ENCODE measurements around the gene FRMD4A.

The FRMD4A gene

GRCh38 chr10:13654846-13655245 is 675.9 kb downstream of the FRMD4A start:
- Histone ChIP-seq H3K27ac (replicated peaks) (no peak overlapping the region), H3K4me3 (replicated peaks; ENCODE audit: insufficient read depth, low read length) (no peak overlapping the region), H3K27me3 (ENCODE audit: insufficient read depth, poor library complexity, severe bottlenecking) (no peaks in the 10 kb centered on the region)
- TF ChIP-seq SPI1 (IDR thresholded peaks at IDR 0.05; ENCODE audit: borderline replicate concordance, low read depth) (no peak), REST (IDR thresholded peaks at IDR 0.05; ENCODE audit: insufficient replicate concordance, low read depth) (no peak)
- DNase-seq (ENCODE audit: low read depth in 1 of 2, low spot score in 1 of 2) = no peak

GRCh38 chr10:13654118-13654830 is 676.5 kb downstream of the FRMD4A start:
- DNase-seq (ENCODE audit: low read depth in 1 of 2, low spot score in 1 of 2) = no peak
- Histone ChIP-seq H3K27ac (replicated peaks) (no peak overlapping the region), H3K4me3 (replicated peaks; ENCODE audit: insufficient read depth, low read length) (no peak overlapping the region), H3K27me3 (ENCODE audit: insufficient read depth, poor library complexity, severe bottlenecking) (no peaks in the 10 kb centered on the region)
- no peak for TF ChIP-seq CTCF (IDR thresholded peaks at IDR 0.05; ENCODE audit: insufficient read depth, low read length)
- TF ChIP-seq REST (IDR thresholded peaks at IDR 0.05; ENCODE audit: insufficient replicate concordance, low read depth) = no peak
- TF ChIP-seq POLR2AphosphoS5 (IDR thresholded peaks at IDR 0.05; ENCODE audit: low read depth) = no peak
- no peak for TF ChIP-seq GABPA (IDR thresholded peaks at IDR 0.05; ENCODE audit: low read depth)
- no peak for TF ChIP-seq SPI1 (IDR thresholded peaks at IDR 0.05; ENCODE audit: borderline replicate concordance, low read depth)

- Histone ChIP-seq H3K4me3 (replicated peaks; ENCODE audit: insufficient read depth, low read length) (no peak overlapping the region), H3K27ac (replicated peaks) (no peak overlapping the region), H3K27me3 (ENCODE audit: insufficient read depth, poor library complexity, severe bottlenecking) (no peaks in the 10 kb centered on the region)
- no peak for DNase-seq (ENCODE audit: low read depth in 1 of 2, low spot score in 1 of 2)
- TF ChIP-seq REST (IDR thresholded peaks at IDR 0.05; ENCODE audit: insufficient replicate concordance, low read depth) (no peak), GABPA (IDR thresholded peaks at IDR 0.05; ENCODE audit: low read depth) (no peak), CTCF (IDR thresholded peaks at IDR 0.05; ENCODE audit: insufficient read depth, low read length) (no peak), SPI1 (IDR thresholded peaks at IDR 0.05; ENCODE audit: borderline replicate concordance, low read depth) (no peak), POLR2AphosphoS5 (IDR thresholded peaks at IDR 0.05; ENCODE audit: low read depth) (no peak)
These were observed 677.9 kb downstream of the FRMD4A start for GRCh38 chr10:13652860-13653259.

All from HL-60 (cell line).